ENCODE results near the gene RXFP1.

DNA sequence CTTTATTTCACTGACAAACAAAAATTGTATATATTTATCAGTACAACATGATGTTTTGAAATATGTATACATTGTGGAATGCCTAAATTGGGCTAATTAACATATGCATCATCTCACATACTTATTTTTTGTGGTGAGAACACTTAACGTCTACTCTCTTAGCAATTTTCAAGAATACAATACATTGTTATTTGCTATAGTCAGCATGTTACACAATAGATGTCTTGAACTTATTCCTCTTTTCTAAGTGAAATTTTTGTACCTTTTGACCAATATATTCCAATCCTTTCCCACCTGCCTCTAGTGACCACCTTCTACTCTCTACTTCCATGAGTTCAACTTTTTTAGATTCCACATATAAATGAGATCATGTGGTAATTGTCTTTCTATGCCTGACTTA is 114.9 kb downstream of the RXFP1 start:
- TF ChIP-seq, protein P1, sequence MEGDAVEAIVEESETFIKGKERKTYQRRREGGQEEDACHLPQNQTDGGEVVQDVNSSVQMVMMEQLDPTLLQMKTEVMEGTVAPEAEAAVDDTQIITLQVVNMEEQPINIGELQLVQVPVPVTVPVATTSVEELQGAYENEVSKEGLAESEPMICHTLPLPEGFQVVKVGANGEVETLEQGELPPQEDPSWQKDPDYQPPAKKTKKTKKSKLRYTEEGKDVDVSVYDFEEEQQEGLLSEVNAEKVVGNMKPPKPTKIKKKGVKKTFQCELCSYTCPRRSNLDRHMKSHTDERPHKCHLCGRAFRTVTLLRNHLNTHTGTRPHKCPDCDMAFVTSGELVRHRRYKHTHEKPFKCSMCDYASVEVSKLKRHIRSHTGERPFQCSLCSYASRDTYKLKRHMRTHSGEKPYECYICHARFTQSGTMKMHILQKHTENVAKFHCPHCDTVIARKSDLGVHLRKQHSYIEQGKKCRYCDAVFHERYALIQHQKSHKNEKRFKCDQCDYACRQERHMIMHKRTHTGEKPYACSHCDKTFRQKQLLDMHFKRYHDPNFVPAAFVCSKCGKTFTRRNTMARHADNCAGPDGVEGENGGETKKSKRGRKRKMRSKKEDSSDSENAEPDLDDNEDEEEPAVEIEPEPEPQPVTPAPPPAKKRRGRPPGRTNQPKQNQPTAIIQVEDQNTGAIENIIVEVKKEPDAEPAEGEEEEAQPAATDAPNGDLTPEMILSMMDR (IDR thresholded peaks at IDR 0.05): no peak
- no peak for TF ChIP-seq POLR2A (IDR thresholded peaks at IDR 0.05)

All from body of pancreas (tissue), 4 donors.